K562 (cell line): ENCODE data around the gene MUSK. TPM values are rescaled to one million over a fixed set of nuclear protein-coding genes. Genes with fewer than 3 reads are reported as not detected.

ENCODE experiments used
- ATAC-seq: fragments of 200-7000 bp; cut with Tn5 transposase; 3 replicates; pipeline ENCODE4 v1.9.1; 2020; ENCODE audit warnings: moderate library complexity
- BruUV-seq: library from RNA; stranded (reverse); fragments of 400-500 nt; replicated peaks from 2 replicates; lab custom pipeline; 2021; lab: Mats Ljungman, UMichigan
- CTCF ChIA-PET: fragments of 300-600 bp; formaldehyde crosslinking; extraction: SDS; loops from one replicate; lab custom pipeline; 2021; ENCODE audit warnings: low intra/inter-chr PET ratio; lab: Yijun Ruan, JAX
- POLR2A ChIA-PET: fragments of 300-600, 350-650 bp; sonication (Branson Sonifier 250); formaldehyde crosslinking; extraction: SDS; loops from one replicate; lab custom pipeline; 2021; ENCODE audit warnings: antibody characterized with exemption, inconsistent platforms; lab: Yijun Ruan, JAX
- DNase-seq, 4 experiments: peaks; one replicate each; pipeline versions ENCODE4 v3.0.0 to v3.0.0-alpha.2; 2011 to 2018; ENCODE audit warnings: low spot score in 3 of 4, mixed read lengths in 3 of 4; ENCODE audit errors: extremely low read depth in 1 of 4
- FAIRE-seq: peaks from 2 replicates; lab custom pipeline; 2011; peaks lifted over from hg19 to GRCh38; lab: Jason Lieb, UNC
- H2AFZ ChIP-seq: 2 replicates; pipeline ENCODE4 v1.6.0; 2011; ENCODE audit warnings: low read depth, low read length, control low read depth, inconsistent platforms
- H3K27ac ChIP-seq: fragments of 200-600 bp; 3 replicates; pipeline ENCODE4 v1.8.0; 2011; ENCODE audit warnings: low read depth, mild to moderate bottlenecking, control low read depth, inconsistent platforms, low read length, moderate library complexity, mixed read lengths; ENCODE audit errors: extremely low read depth
- H3K27me3 ChIP-seq, 2 experiments: fragments of 300-600 bp in 1 of 2; 2 replicates in 1 of 2; 3 replicates in 1 of 2; pipeline versions ENCODE4 v1.6.0 to v1.8.0; 2011; ENCODE audit warnings: inconsistent platforms in 2 of 2, low read length in 2 of 2, mild to moderate bottlenecking in 1 of 2, mixed read lengths in 1 of 2, moderate library complexity in 1 of 2; ENCODE audit not compliant: control insufficient read depth in 2 of 2, insufficient read depth in 2 of 2
- H3K36me3 ChIP-seq: fragments of 300-600 bp; 3 replicates; pipeline ENCODE4 v1.8.0; 2011; ENCODE audit warnings: mild to moderate bottlenecking, low read length, inconsistent platforms; ENCODE audit not compliant: control insufficient read depth, insufficient read depth
- H3K4me1 ChIP-seq, 2 experiments: fragments of 200-600 bp in 1 of 2; replicated peaks in 1 of 2; 2 replicates in 1 of 2; 3 replicates in 1 of 2; pipeline versions ENCODE4 v1.5.1 to v1.8.0; 2011; ENCODE audit warnings: inconsistent platforms in 2 of 2, low read length in 2 of 2, mild to moderate bottlenecking in 1 of 2, mixed read lengths in 1 of 2, moderate library complexity in 1 of 2; ENCODE audit not compliant: control insufficient read depth in 2 of 2, insufficient read depth in 2 of 2
- H3K4me2 ChIP-seq: 2 replicates; pipeline ENCODE4 v1.6.1; 2011; ENCODE audit warnings: low read length, control low read depth, inconsistent platforms, mixed read lengths; ENCODE audit not compliant: insufficient read depth
- H3K4me3 ChIP-seq: fragments of 200-600 bp; sonication (generic), shearing (Covaris generic); 2 replicates; pipeline ENCODE4 v1.5.1; 2016; ENCODE audit warnings: control low read depth, inconsistent platforms
- H3K79me2 ChIP-seq: fragments of 200-600 bp; 3 replicates; pipeline ENCODE4 v1.8.0; 2011; ENCODE audit warnings: low read length, inconsistent platforms; ENCODE audit not compliant: control insufficient read depth, insufficient read depth
- H3K9ac ChIP-seq, 2 experiments: 2 replicates each; pipeline versions ENCODE4 v1.6.0 to v1.6.1; 2011; ENCODE audit warnings: low read depth in 2 of 2, low read length in 2 of 2, control low read depth in 1 of 2, inconsistent platforms in 1 of 2, mild to moderate bottlenecking in 1 of 2, mixed read lengths in 1 of 2; ENCODE audit not compliant: insufficient read depth in 1 of 2
- H3K9me1 ChIP-seq: one replicate; pipeline ENCODE4 v1.6.0; 2011; ENCODE audit warnings: inconsistent platforms, mild to moderate bottlenecking, low read length, moderate library complexity; ENCODE audit not compliant: control insufficient read depth, insufficient read depth
- H3K9me3 ChIP-seq: replicated peaks from 2 replicates; pipeline ENCODE4 v1.5.1; 2011; ENCODE audit warnings: low read depth, low read length, inconsistent platforms; ENCODE audit not compliant: control insufficient read depth, insufficient read depth
- H4K20me1 ChIP-seq: replicated peaks from 2 replicates; pipeline ENCODE4 v1.6.1; 2011; ENCODE audit warnings: low read length, inconsistent platforms, mixed read lengths; ENCODE audit not compliant: control insufficient read depth, insufficient read depth
- ETS1 ChIP-seq: conservative IDR thresholded peaks from 2 replicates; pipeline ENCODE4 v1.6.1; 2011; ENCODE audit warnings: low read depth, mild to moderate bottlenecking, low read length; ENCODE audit not compliant: control insufficient read depth
- GMEB1 ChIP-seq: fragments of 250-450 bp; sonication (Bioruptor Pico); IDR thresholded peaks from 2 replicates; pipeline ENCODE4 v1.4.0; 2020; ENCODE audit warnings: mild to moderate bottlenecking
- NR0B1 ChIP-seq: fragments of 450-650 bp; IDR thresholded peaks from one replicate; pipeline ENCODE4 v1.6.1; 2018; ENCODE audit warnings: mild to moderate bottlenecking, moderate library complexity; ENCODE audit not compliant: partially characterized antibody
- RNF2 ChIP-seq: sonication (generic); IDR thresholded peaks from 2 replicates; pipeline ENCODE4 v1.6.1; 2016
- ZBTB8A ChIP-seq: fragments of 450-650 bp; IDR thresholded peaks from 2 replicates; pipeline ENCODE4 v1.6.1; 2018; ENCODE audit warnings: mild to moderate bottlenecking, moderate library complexity; ENCODE audit not compliant: partially characterized antibody
- ZKSCAN1 ChIP-seq: fragments of 150-350 bp; IDR thresholded peaks from 2 replicates; pipeline ENCODE4 v1.6.1; 2016; ENCODE audit warnings: low read depth, low read length
- ZNF589 ChIP-seq: fragments of 200-800 bp; sonication (Bioruptor generic); IDR thresholded peaks from 2 replicates; pipeline ENCODE4 v1.6.1; 2016; ENCODE audit warnings: low read depth, missing genetic modification characterization, missing compliant biosample characterization
- WGBS: fragments of 100-300 bp; shearing (Covaris generic); methylation state at CpG from one replicate; pipeline ENCODE4 v1.1.6; 2016; ENCODE audit warnings: low coverage, mixed read lengths; ENCODE audit not compliant: insufficient coverage; ENCODE audit errors: missing lambda C conversion rate; 5-methylcytosine and 5-hydroxymethylcytosine counted together
- in situ Hi-C: fragments of 300-500 bp; cut with MboI; formaldehyde crosslinking; loops from 4 replicates; pipeline ENCODE4 v1.15.0; 2018; ENCODE audit warnings: inconsistent platforms, mixed read lengths
- intact Hi-C: fragments of 100-400 bp; cut with micrococcal nuclease; formaldehyde crosslinking; loops from 2 replicates; pipeline ENCODE4 v1.14.2; 2022
- polyA plus RNA-seq, 8 experiments: library from polyadenylated mRNA; depleted of rRNA in 4 of 8; stranded (reverse) in 5 of 8; unstranded in 3 of 8; fragments of >200 nt; fragmentation: Nextera tagmentation in 2 of 8; fragmentation: Illumina TruSeq in 1 of 8; extraction: Ambion mirVana in 2 of 8; extraction: Trizol in 1 of 8; gene quantifications; 2 replicates each; pipeline versions ENCODE4 v1.2.1 to v1.2.3, GENCODE V29; 2011 to 2014; ENCODE audit warnings: inconsistent platforms in 1 of 8, missing spikeins in 1 of 8
- total RNA-seq, 7 experiments: library from RNA; depleted of rRNA in 6 of 7; stranded (reverse); fragments of >200 nt in 6 of 7; fragmentation: Illumina TruSeq in 2 of 7; extraction: Trizol in 2 of 7; gene quantifications; 2 replicates each; pipeline versions ENCODE4 v1.2.1 to v1.2.3, GENCODE V29; 2011 to 2021; ENCODE audit warnings: low replicate concordance in 1 of 7
- TF ChIP-seq, protein P1 (sequence below), 2 experiments: fragments of 450-650 bp in 1 of 2; IDR thresholded peaks; 2 replicates each; pipeline ENCODE4 v1.6.1; 2011 to 2017; ENCODE audit warnings: low read depth in 2 of 2, antibody characterized with exemption in 1 of 2, borderline replicate concordance in 1 of 2, low read length in 1 of 2, mild to moderate bottlenecking in 1 of 2, mixed read lengths in 1 of 2; ENCODE audit not compliant: control insufficient read depth in 1 of 2

Gene MUSK
- total and polyA plus RNA-seq, 9 of the 15 experiments (the other 6 are each of a cell fraction or from before 2014, with no cell fraction given): not detected

- TF ChIP-seq GMEB1 (CRISPR knock-in tag) (no peak), ZKSCAN1 (no peak)
These were observed 77.8 kb downstream of the MUSK start (continued) for GRCh38 chr9:110746211-110746930.

DNA sequence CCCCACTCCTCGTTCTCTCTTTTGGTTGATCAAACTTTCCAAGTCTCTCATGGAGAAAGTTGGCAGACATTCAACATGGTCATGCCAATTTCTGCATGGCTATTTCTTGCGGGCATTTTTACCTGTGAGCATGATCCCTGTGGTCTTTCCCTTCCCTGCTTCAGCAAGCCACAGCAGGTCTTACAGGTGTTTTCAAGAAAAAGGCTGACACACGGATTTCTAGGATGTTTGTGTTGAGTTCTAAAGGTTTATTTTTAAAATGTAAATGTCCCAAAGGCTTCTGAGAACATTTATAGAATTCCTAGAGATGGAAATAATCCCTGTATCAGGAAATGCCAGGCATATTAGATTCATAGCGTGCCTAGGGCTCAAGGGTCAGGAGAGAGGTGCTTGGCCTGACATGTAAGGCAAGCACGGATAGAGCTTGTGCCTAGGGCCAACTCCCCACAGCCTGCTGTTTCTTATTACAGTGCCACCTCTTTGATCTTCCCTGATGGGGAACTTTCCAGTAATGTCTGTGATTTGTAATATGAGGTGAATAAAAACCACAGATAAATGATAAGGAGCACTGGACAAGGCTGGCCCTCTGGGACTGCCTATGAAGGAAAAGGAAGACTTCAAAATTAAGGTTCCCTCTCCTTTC, 79.8 kb downstream of the MUSK start:
- no peak for ATAC-seq
- Histone ChIP-seq H3K36me3 (no peaks in the 10 kb centered on the region), H3K27ac (no peak overlapping the region), H3K9me3 (no peaks in the 10 kb centered on the region), H3K4me3 (no peak overlapping the region), H3K4me1 (no peaks in the 10 kb centered on the region), H2AFZ (no peak overlapping the region), H3K9me1 (no peaks in the 10 kb centered on the region), H3K27me3 (no peaks in the 10 kb centered on the region), H3K9ac (no peak overlapping the region), H4K20me1 (no peaks in the 10 kb centered on the region), H3K79me2 (no peaks in the 10 kb centered on the region), H3K4me2 (no peak overlapping the region)
- ChIA-PET POLR2A (no interaction called here), CTCF (no interaction called here)
- in situ Hi-C loops: no loop called here
- no peak for FAIRE-seq
- BruUV-seq: no TSS peak
- no peak for DNase-seq
- intact Hi-C loops: no loop called here
- 0% methylated on average over 5 of the region's 5 CpGs for WGBS
- TF ChIP-seq ZBTB8A (no peak), ETS1 (no peak), NR0B1 (no peak), ZNF589 (CRISPR knock-in tag) (no peak), RNF2 (no peak)
- TF ChIP-seq, protein P1, sequence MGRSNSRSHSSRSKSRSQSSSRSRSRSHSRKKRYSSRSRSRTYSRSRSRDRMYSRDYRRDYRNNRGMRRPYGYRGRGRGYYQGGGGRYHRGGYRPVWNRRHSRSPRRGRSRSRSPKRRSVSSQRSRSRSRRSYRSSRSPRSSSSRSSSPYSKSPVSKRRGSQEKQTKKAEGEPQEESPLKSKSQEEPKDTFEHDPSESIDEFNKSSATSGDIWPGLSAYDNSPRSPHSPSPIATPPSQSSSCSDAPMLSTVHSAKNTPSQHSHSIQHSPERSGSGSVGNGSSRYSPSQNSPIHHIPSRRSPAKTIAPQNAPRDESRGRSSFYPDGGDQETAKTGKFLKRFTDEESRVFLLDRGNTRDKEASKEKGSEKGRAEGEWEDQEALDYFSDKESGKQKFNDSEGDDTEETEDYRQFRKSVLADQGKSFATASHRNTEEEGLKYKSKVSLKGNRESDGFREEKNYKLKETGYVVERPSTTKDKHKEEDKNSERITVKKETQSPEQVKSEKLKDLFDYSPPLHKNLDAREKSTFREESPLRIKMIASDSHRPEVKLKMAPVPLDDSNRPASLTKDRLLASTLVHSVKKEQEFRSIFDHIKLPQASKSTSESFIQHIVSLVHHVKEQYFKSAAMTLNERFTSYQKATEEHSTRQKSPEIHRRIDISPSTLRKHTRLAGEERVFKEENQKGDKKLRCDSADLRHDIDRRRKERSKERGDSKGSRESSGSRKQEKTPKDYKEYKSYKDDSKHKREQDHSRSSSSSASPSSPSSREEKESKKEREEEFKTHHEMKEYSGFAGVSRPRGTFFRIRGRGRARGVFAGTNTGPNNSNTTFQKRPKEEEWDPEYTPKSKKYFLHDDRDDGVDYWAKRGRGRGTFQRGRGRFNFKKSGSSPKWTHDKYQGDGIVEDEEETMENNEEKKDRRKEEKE (IDR thresholded peaks at IDR 0.05; ENCODE audit: borderline replicate concordance in 1 of 2, control insufficient read depth in 1 of 2, low read depth in 2 of 2, low read length in 1 of 2): no peak
